GM21381 (cell line): ENCODE results near the gene ABLIM3.

Experiments used
- ATAC-seq: cut with Tn5 transposase; IDR thresholded peaks from one replicate; pipeline ENCODE4 v1.9.1; 2021; ENCODE audit warnings: mild to moderate bottlenecking, moderate library complexity; ENCODE audit not compliant: unreplicated experiment

The ABLIM3 gene

DNA sequence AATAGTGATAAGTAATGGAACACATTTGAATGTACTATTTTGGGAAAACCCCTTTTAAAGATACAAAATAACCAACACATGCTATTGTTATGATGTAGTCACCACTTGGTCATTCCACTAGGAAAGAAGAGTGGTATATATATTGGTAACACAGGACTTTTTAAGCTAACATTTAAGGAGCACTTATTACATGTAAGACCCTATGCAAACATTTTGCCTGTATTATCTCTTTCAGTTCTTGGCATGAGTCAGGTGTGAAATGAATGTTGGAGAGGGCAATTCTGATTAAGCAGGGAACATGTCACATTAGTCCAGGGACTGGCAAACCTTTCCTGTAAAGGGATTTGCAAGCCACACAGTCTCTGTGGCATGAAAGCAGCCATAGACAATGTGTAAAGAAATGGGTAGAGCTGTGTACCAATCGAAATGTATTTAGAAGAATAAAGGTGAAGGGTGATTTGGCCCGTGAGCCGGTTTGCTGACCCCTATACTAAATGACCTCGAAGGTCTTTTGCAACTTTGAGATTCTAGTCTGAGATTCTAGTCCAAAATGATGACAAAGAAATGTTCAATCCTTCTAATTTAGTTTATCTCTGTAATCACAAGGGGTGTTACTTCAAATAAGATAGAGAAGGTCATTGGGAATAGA lies 15.3 kb downstream of the ABLIM3 start:
- no peak for ATAC-seq

DNA sequence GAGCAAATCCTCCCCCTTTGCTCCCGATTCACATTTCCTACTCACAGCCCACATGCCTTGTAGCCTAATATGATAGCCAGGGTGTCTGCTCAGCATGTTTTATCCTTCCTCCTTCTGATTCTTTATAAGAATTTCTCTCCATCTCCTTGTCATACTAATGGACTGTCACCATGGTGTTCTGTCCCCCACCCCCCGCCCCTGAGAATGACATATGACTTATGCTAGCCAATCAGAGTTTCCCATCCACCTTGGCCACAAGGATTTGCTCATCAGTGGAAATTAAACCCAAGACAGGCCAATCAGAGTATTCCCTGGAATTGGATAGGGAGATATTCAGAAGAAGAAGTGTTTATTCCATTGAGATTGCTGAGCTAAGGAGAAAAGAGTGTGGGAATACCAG lies 16.0 kb downstream of the ABLIM3 start:
- no peak for ATAC-seq

DNA sequence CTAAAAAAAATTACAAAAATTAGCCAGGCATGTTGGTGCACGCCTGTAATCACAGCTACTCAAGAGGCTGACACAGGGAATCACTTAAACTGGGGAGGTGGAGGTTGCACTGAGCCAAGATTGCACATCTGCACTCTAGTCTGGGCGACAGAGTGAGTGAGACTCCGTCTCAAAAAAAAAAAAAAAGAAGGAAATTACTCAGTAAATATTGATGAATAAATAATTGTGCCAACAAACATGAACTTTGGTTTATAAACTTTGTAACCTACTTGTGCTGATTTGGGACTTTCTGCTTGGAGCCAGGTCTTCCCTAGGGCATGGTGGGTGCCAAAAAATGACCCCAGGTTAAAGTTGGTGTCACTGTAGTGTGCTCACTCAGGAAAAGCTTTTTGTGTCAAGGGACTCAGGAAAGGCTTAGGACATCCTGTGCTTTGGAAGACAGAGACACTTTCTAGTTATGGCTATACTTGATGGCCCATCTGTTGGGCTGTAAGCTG lies 19.0 kb downstream of the ABLIM3 start:
- no peak for ATAC-seq

DNA sequence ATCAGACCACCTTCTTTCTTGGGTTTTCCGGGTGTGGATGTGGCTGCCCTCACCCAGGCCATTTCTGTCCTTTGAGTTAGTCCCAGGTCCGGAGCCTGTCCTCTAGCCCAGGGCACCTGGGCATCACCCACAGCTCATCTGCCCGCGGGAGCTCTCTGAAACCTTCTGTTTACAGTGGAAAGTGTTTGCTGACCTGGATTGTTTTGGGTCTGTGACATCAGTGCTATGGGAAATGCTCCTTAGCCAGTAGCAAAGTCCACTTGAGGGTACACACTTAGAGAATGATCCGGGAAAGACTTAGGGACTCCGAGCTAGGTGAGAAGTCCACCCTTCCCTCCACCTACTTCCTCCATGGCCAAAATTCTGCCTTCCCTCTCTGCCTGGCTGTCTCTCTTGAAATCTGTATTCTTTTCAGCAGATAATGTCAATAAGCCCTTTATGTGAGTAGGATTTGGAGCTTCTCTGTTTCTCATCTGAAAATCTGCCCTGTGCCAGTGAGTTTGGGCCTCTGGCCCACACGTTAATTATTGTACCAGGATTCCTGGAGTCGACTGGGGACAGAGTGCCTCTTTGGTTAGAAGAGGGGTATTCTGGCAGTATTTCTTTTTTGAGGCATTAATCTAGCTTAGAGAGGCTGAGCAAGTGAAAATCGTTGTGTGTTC lies 19.9 kb downstream of the ABLIM3 start:
- ATAC-seq = no peak

- no peak for ATAC-seq
These were observed 20.6 kb downstream of the ABLIM3 start for GRCh38 chr5:149161850-149162249.

GRCh38 chr5:149162401-149163084 lies 21.2 kb downstream of the ABLIM3 start:
- ATAC-seq = peak; percentile 82

GRCh38 chr5:149164731-149165130 lies 23.4 kb downstream of the ABLIM3 start:
- ATAC-seq = no peak

DNA sequence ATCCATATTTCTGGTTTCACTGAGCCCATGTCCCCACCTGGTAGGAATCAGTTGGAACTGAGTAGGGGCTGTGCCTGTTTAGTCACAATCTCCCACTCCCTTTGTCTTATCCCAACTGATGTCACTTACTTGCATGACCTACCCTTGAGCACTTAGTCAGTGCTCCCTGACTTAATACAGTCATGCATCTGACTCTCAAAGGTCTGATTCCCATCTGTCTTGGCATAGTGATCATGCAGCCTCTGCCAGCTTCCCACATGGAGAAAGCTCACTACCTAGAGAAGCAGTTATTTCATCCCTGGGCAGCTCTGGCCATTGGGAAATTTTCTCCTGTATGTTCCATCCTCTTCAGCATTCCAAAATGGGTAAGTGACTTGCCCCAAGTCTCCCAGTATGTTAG lies 24.8 kb downstream of the ABLIM3 start:
- no peak for ATAC-seq

DNA sequence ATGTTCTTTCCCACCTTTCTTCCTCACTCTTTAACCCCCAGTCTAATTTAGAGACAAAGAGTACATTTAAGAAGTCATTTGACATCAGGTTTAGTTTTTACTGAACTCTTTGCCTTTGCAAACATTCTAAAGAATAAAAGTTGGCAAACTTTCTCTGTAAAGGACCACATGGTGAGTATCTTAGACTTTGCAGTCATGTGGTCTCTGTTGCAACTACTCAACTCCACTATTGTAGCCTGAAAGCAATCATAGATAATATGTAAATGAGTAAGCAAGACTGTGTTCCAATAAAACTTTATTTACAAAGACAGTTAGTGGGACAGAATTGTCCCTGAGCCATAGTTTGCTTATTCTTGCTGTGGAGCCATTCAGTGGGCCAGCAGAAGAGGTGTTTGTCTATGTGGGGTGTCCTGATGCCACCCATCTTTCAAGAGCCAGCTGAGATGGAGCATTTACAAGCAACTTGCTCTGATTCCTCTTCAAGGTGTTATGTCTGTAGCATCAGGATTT lies 25.4 kb downstream of the ABLIM3 start:
- no peak for ATAC-seq

DNA sequence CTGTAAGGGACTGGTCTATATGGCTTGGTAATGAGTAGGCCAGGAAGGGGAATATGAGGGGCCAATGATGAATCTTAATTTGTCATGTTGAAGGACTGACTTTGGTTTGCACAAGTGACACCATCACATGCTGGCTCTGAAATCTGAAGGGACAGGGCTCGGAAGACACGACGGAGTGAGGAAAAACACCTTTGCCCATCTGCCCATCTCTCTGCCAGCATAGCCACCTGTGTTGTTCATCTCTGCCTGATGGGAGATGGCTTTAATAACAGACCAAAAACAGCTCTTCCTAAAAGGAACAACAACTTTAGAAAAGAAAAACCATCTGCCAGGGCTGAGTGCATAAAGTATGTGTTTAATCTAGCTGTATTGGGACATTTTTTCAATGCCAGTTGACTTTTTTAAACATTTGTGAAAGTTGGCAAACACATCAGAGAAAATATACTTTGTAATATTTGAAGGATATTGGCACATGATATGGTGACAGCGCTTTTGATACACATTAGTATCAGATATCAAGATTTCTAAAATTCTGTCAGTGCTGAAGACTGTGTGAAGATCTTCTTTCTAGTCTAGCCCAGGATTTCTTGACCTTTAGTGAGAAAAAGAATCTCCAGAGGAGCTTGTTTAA lies 27.1 kb downstream of the ABLIM3 start:
- no peak for ATAC-seq

DNA sequence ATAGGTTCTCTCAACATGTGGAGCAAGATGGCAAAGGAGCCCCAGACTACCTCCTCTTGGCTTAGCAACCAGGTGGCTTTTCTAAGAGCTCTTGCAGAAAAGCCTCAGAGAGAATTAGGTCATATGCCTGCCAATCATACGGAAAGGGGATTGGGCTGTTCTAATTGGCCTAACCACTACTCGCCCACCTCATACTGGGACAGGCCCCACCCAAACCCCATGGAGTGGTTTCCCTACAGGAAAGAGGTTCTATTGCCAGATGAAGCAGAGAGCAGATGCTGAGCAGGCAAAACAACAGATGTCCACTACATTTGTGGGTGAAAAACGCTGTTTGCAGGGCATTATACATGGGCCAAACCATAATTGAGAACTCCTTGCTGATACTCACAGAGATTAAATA lies 29.0 kb downstream of the ABLIM3 start:
- ATAC-seq = no peak

DNA sequence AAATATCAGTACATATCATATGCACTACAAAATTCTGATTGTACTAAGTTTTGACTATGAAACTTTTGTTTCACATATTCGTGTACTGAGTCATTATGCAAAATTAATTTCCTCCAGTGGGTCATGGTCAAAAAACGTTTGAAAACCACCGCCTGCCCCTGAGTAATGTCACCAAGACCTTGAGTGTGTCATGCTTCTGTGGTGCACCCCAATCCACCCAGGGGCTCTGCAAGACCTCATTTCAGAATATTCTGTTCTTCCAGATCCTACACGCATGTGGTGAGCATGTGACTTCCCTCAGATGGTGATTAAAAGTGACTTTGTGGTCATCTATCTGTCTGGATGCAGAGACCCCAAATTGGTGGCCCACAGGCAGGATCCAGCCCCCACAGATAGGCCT lies 31.0 kb downstream of the ABLIM3 start:
- ATAC-seq = peak; percentile 72

- ATAC-seq = no peak
These were observed 31.6 kb downstream of the ABLIM3 start for GRCh38 chr5:149172709-149173505.

- no peak for ATAC-seq
These were observed 33.5 kb downstream of the ABLIM3 start for GRCh38 chr5:149174847-149175234.

DNA sequence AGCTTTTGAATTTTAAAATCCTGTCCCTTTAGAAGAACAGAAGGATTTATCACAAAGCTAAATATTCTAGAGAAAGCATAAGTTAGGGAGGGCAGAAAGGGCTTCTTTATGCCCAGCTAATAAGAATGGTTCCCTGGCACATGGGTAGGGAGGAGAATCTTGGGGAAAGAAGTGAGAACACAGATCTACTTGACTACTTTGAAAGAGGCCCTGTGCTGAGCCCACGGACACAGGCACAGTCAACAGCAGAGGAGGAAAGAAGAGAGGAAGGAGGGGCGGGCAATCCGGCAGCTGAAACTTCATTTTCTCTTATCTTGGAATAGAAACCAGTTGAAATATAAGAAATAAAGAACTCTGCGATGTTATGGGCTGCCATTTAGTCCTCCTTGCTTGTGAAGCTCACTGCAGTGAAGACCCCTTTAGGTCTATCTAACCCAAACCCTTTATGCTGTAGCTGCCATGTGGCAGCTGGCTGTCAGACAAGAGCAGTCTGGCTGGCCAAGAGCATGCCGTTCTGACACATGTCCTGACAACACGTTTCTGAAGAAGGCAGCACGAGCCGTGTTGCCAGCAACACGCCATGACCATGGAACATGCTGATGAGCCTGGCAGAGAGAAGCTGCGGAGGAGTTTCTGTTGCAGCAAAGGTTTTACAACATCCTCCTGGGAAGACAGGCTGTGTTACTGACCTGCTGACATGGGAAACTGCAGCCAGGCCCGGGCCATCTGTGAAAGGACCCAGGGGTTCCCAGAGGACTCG lies 34.2 kb downstream of the ABLIM3 start:
- ATAC-seq = no peak

DNA sequence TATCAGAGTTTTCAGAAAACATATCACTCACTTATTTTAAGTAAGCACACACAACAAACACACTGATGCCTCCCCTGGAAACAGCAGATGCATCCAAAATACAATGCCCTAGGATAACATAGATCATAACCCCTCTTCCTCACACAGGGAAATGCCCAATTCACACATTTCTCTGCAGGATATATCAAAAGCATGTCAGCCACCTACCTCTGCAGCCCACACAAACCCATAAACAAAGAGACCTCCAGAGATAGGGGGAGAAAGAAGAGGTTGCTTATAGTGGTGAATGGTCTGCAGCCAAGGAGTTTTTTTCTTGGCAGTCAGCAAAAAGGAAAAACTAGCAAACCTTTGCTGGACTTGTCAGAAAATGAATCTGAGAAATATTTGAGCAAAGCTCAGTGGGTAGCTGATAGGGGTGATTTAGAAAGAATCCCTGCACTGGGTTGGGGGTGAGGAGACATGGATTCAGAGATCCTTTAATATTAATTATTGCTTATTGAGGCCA lies 36.1 kb downstream of the ABLIM3 start:
- no peak for ATAC-seq

- ATAC-seq = no peak
These were observed 36.7 kb downstream of the ABLIM3 start for GRCh38 chr5:149177911-149178565.

GRCh38 chr5:149181732-149182131 lies 40.4 kb downstream of the ABLIM3 start:
- no peak for ATAC-seq

DNA sequence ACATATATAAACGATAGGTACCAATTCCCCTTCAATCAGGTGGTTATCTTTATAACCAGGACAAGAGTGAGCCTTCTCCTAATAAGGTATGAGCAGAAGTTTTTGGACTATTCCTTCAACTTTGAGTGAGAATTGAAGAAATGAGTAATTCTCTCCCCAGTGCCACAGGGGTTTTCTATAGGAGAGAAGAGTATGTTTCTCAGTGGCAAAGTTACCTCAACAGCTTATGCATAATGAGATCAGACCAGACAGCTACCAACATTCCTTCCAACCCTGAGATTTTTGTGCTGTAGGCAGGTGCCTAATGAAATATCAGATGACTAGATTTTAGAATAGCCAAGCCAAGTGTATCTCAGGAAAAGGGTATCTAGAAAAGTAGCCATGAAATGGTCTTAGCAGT lies 40.9 kb downstream of the ABLIM3 start:
- no peak for ATAC-seq
